Activated CD4-positive, alpha-beta T cell treated with anti-CD3 and anti-CD28 coated beads for 24 hours (primary cell): ENCODE measurements around the gene TBC1D21.

ENCODE experiments used
- DNase-seq, 2 donors: peaks; one replicate each; pipeline ENCODE4 v3.0.0-alpha.2; 2020; ENCODE audit warnings: low read depth in 2 of 2

The TBC1D21 gene

GRCh38 chr15:73908030-73908821 is 34.9 kb downstream of the TBC1D21 start:
- peak; percentile 74 to 77 for DNase-seq

- no peak for DNase-seq
Measured at GRCh38 chr15:73908822-73909122, 35.4 kb downstream of the TBC1D21 start.

GRCh38 chr15:73909651-73910050 is 36.3 kb downstream of the TBC1D21 start:
- DNase-seq = no peak

DNA sequence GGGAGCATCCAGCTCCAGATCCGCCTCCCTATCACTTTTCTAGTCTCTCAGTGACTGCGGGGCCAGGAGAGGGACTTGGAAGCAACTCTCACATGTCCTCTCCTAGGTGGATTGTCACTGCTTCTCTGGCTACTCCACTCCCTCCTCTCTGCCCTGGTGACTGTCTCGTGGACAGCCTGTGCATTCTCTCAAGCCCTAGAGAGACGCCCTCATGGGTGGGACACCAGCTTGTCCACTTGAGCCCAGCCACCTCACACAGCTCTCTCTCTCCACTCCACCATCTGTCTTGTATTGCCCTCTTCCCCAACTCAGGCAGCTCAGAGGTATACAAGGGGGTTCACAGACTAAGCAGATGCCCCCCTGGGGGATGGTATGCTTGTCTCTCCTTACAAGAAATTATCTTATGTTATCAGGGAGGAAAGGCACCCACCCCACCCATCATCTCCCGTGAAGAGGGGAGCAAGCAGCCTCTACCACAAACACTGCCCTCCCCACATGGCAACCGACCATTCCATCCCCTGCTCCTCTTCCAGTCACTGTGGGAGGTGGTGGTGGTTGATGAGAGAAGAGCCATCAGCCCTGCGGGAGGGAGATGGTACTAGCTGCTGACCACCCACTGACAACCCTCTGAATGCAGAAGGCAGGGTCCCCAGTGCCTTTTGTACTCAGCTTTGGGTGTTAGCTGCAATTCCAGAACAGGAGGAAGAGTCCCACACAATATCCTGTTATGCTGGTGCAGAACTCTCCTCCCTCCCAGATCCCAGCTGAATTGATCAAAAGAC is 37.3 kb downstream of the TBC1D21 start:
- DNase-seq = no peak

DNA sequence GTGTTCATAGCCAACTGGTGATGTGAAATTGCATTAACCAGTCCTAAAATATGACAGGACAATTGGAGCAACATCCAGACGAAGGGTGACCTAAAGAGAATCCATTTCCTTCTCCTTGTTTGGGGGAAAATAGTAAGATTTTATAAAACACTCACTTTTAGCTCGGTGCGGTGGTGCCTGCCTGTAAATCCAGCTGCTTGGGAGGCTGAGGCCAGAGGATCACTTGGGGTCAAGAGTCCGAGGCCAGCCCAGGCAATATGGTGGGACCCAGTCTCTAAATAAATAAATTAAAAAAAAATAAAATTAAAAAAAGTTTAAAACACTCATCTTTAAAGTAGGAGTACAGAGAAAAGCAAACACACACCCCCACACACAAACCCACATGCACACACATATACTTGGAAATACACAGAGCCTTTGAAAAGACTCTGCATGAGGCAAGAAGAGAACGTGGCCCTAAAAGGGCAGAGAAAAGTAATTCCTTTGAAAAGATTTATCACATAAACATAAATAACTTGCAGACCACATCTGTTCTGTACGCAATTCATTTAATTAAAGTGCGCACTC is 38.7 kb downstream of the TBC1D21 start:
- DNase-seq = no peak

GRCh38 chr15:73914145-73914544 is 40.8 kb downstream of the TBC1D21 start:
- DNase-seq = no peak

GRCh38 chr15:73915082-73915481 is 41.7 kb downstream of the TBC1D21 start:
- DNase-seq = no peak

DNA sequence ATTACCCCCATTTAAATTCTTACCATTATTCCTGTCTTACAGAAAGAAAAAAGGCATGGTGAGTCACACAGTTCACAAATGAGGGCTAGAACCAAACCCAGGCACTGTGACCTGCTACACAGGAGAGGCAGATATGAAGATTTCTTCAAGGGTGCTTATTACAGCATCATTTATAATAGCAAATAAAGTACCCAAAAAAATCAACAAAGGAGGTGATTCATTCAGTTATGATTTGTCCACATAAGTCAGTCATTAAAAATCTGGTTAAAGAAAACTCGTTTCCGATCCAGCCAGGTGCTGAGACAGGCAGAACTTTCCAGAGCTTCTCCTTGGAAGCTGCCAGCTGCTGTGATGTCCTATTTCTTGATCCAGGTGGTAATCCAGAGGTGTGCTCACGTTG is 45.4 kb downstream of the TBC1D21 start:
- DNase-seq = no peak

DNA sequence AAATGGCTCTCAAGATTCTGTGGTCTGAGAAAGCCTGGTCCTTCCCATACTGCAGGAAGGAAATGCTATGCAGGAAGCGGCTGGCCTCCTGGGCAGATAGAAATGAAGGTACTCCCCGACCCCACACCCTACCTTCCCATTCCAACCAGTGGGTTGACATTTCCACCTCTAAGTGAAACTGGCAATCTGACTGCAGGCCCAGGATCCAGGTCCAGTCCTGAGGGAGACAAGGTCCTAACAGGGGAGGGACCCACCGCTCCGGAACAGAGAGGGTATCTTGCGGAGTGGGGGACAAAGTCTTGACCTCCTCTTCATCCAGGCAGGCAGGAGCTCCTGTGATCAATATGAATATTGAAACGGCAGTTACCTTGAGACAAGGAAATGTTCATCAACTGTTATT is 46.3 kb downstream of the TBC1D21 start:
- no peak for DNase-seq

DNA sequence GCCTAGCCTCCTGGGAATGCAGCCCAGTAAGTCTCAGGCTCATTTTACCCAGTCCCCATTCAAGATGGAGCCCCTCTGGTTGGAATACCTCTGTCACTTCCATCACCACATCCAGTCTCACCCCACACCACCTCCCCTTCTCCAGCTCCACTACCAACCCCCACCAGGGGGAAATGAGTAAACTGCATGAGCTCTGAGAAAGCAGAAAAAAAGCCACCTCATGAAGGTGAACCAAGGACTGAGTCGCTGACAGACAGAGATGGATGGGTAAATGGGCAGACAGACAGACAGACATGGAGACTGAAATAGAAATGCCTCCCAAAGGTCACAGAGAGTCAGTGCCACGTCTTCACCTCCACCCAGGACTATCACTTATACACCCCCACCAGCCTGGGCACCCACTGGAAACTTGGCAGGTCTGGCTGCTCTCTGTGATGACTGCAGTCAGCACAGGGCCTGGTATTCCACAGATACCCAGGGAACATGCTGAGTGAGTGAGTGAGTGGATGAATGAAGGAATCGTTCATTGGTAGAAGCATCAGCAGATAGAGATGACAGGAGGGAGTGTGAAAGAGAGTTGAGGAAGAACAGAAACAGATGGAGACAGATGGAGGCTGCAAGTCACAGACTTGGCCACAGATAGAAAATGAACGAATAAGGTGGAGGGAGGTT is 48.0 kb downstream of the TBC1D21 start:
- no peak for DNase-seq

GRCh38 chr15:73922186-73923151 is 49.1 kb downstream of the TBC1D21 start:
- no peak for DNase-seq

GRCh38 chr15:73923156-73923487 is 49.8 kb downstream of the TBC1D21 start:
- DNase-seq = no peak

DNA sequence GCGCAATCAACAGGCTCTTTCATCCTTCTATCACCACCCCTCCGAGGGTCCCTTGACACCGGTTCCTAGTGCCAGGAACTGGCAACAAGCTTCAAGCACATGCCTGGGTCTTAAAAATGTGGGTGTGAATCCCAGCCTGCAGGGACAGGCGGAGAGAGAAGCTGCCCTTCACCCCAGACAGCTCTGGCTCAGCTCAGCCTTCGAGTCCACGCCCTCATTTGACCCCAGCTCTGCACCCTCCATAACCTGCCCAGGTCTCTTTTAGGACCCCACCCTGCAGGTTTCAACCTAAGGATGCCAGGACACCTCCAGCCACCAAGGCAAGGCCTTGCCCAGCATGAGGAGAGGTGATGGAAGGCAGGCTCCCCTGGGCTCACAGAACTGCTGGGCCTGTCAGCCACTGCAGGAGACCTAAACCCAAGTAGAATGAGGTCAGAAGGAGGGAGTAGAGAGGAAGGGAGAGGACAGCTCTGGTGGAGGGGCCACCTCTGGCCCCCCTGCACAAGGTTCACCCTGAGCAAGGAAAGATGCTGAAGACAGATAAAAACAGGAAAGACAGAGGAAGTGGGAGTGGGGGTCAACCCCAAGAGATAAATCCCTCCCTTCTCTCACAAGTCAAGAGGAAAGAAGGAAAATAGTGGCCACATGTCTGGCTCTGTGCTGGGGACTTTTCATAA is 50.3 kb downstream of the TBC1D21 start:
- no peak for DNase-seq

GRCh38 chr15:73924171-73924921 is 51.0 kb downstream of the TBC1D21 start:
- DNase-seq = peak in 1 of 2 donors; percentile 10

DNA sequence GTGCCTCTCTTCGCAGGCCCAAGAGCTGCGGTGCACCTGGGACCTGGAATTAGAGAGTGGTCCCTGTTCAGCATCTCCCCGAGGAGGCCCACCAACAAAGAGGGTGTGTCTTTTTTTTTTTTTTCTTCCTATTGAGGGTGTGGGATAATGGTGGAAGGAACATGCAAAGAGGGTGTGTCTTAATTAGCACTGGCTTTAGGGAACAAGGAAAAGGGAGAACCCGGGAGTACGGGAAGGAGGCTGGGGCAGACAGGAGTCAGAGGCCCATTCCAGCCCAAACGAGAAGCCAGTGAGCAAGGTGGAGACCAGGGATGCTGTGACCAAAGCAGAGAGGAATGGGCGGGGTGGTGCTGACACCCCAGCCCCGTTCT is 52.5 kb downstream of the TBC1D21 start:
- DNase-seq = no peak

DNA sequence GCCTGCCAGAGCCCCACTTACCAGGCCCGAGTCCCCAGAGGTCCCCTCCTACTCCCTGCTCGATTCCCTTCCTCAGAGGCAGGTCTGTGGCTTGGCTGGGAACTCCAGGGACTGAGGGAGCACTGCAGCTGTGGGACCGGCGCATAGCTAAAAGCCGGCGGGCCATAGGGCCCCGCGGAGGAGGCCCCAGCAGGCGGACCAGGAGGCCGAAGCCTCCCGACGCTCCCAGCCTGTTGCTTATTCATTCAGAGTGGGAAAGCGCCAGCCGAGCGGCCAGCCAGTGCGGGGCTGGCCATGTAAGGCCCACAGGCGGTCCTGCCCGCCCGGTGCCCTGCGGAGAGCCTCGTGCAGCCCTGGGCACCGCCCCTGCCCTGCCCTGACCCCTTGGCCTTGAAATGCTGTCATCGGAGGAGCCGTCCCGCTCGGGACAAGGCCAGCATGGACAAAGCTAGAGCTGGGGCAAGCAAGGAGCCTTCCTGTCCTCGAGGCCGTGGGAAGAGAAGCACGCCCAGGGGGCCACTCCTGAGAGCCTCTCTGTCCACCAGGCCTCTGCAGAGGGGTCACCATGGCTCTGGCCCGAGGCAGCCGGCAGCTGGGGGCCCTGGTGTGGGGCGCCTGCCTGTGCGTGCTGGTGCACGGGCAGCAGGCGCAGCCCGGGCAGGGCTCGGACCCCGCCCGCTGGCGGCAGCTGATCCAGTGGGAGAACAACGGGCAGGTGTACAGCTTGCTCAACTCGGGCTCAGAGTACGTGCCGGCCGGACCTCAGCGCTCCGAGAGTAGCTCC is 53.0 kb downstream of the TBC1D21 start, which contains the start of gene LOXL1:
TSS of gene LOXL1 (plus strand) at position 244 of the 784 bp plus-strand sequence. CDS start at position 566, 322 bp downstream.
- DNase-seq = no peak

- peak in 1 of 2 donors; percentile 9 for DNase-seq
Measured at GRCh38 chr15:73927003-73927475, 53.7 kb downstream of the TBC1D21 start.

DNA sequence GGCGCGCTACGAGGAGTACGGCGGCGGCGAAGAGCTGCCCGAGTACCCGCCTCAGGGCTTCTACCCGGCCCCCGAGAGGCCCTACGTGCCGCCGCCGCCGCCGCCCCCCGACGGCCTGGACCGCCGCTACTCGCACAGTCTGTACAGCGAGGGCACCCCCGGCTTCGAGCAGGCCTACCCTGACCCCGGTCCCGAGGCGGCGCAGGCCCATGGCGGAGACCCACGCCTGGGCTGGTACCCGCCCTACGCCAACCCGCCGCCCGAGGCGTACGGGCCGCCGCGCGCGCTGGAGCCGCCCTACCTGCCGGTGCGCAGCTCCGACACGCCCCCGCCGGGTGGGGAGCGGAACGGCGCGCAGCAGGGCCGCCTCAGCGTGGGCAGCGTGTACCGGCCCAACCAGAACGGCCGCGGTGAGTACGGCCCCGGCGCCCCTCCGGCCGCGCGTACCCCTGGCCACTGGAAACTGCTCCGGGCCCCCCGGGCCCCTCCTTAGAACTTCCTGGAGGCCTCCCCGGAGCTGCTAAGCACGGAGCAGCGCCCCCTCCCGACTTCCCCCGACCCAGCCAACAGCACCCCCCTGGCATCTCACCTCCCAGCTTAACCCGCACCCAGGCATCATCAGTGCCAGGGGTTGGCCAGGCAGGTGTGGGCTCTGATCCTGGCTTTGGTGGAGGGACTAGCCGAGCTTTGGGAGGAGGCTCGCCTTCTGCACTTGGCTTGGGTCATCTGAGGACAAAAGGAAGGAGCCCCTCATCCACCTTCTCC is 54.3 kb downstream of the TBC1D21 start:
- DNase-seq = peak; percentile 65 to 71
